Choroid plexus epithelial cell (primary cell): Measurements from ENCODE around the gene HMCN1.

Experiments used
- DNase-seq: peaks from one replicate; pipeline ENCODE4 v3.0.0-alpha.2; 2010; ENCODE audit warnings: low read depth
- H3K4me3 ChIP-seq: 2 replicates; pipeline ENCODE4 v1.5.1; 2011; ENCODE audit warnings: low read depth, mild to moderate bottlenecking, control low read depth, low read length, moderate library complexity
- TF ChIP-seq, protein P1 (sequence below): conservative IDR thresholded peaks from 2 replicates; pipeline ENCODE4 v1.5.1; 2011; ENCODE audit warnings: low read depth, mild to moderate bottlenecking, control low read depth, inconsistent platforms, low read length, moderate library complexity

The HMCN1 gene

DNA sequence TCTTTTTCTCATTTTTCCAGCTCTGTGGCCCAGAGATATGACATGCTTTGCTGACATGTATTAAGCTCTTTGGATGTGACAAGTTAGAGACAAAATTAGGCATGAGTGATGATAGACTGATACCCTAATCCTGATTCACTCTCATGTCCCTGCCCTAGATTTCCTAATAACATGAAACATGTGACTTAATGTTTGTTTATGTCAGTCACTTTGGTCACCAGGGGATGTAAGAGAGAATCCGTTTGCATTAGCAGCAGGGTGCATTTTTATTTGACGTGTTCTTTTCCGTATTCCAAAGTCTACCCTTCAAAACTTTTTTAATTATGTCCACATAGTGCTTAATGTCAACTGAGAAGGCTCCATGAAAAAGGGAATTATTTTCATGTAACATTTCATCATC is 192.4 kb downstream of the HMCN1 start:
- H3K4me3 ChIP-seq, result no peak overlapping the region
- peak; percentile 58 for DNase-seq
- TF ChIP-seq, protein P1, sequence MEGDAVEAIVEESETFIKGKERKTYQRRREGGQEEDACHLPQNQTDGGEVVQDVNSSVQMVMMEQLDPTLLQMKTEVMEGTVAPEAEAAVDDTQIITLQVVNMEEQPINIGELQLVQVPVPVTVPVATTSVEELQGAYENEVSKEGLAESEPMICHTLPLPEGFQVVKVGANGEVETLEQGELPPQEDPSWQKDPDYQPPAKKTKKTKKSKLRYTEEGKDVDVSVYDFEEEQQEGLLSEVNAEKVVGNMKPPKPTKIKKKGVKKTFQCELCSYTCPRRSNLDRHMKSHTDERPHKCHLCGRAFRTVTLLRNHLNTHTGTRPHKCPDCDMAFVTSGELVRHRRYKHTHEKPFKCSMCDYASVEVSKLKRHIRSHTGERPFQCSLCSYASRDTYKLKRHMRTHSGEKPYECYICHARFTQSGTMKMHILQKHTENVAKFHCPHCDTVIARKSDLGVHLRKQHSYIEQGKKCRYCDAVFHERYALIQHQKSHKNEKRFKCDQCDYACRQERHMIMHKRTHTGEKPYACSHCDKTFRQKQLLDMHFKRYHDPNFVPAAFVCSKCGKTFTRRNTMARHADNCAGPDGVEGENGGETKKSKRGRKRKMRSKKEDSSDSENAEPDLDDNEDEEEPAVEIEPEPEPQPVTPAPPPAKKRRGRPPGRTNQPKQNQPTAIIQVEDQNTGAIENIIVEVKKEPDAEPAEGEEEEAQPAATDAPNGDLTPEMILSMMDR, result no peak

DNA sequence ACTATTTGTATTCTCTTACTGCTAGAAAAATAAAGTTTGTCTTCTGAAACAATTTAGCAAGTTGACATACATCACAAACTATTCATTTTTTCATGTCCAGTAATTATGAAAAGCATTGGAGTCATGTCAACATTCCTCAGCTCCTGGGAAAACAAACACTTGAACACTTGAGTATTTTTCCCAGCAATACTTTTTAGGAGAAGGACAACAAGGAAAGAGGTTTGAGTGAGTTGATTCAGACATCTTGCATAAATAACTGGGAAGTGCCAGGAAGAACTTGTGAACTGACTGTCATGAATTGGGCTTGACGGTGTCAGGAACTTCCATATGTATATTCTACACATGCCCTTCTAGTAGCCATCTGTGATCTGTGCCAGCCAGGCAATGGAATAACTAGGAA is 195.6 kb downstream of the HMCN1 start:
- peak; percentile 45 for DNase-seq
- TF ChIP-seq, protein P1, result no peak
- no peak overlapping the region for H3K4me3 ChIP-seq

DNA sequence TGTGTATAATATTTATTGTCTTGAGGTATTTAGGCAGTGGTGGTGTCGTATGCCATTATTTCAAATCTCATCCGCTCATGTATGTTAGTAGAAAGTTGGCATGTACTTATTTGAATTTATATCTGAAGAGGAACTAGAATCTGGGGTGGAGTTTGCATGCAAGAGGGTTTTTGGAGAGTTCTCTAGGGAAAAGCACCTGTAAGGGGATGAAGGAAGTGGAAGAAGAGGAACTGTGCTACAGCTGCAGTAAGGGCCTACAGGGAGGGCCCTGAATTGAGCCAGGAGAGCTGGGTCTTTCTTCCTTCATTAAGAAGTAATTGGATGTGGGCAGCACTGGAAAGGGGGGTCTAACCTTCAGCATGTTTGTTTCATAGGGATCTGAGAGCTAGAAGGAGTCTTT is 197.2 kb downstream of the HMCN1 start:
- DNase-seq, result no peak
- TF ChIP-seq, protein P1, result no peak
- no peak overlapping the region for H3K4me3 ChIP-seq

DNA sequence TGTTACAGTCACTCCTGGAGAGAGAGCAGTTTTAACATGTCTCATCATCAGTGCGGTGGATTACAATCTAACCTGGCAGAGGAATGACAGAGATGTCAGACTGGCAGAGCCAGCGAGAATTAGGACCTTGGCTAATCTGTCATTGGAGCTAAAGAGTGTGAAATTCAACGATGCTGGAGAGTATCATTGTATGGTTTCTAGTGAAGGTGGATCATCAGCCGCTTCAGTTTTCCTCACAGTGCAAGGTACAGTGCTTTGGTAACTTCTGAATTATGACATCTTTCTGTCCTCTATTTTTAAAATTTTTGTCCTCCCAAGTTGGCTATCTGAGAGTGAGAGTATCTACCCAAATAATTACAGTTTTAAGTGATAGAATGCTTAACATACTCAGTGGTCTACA is 199.4 kb downstream of the HMCN1 start:
- H3K4me3 ChIP-seq, result no peak overlapping the region
- DNase-seq, result no peak

DNA sequence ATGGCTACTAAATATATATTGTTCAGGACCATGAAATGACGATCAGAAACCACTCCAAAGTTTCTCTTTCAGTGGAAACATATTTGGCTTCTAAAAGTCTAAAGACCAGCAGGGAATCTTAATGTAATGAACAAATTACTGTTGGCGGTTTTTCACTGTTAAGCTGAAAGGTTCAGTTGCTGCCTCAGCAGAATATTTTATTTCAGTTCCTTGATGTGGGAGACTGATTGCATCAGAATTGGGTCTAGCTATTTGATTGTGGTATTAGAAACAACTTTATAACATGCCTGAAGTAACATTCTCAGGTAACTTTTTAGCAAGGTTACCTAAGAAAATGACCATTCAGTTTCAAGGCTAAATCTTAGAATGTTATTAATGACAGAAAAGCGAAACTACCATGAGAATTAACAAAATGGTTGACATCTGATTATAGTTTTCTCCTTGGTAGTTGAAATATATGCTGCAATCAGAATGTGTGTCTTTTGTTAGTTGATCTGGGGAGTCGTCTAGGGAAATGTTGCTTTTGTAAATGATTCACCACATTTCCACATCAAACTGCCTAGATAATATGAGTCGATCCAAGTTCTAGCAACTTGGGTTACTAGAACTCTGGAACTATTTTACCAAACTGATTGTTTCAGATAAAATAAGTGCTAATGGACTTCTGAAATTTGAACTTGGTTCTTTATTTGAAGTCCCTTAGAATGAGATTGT is 200.4 kb downstream of the HMCN1 start:
- TF ChIP-seq, protein P1, result no peak
- DNase-seq, result peak; percentile 72
- no peak overlapping the region for H3K4me3 ChIP-seq

More for the DNA sequence above, 199.4 kb downstream of the HMCN1 start:
- TF ChIP-seq, protein P1, result no peak

DNA sequence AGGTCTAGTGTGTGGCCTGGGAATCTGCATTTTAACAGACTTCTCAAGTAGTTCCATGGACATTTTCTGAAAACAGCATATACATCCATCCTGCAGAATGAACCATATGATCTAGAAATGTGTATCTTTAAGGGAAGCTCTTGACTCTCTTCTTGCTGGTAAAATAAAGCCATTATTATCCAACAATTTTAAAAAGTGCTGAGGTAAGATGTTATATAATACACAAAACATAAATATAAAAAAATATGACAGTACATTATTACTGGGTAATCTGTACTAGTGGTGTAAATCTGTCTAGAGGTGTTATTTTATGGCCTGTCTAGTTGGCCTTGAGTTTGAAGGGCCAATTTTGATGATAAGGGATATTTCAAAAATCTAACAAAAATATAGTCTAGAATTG is 201.2 kb downstream of the HMCN1 start:
- TF ChIP-seq, protein P1, result no peak
- H3K4me3 ChIP-seq, result no peak overlapping the region

DNA sequence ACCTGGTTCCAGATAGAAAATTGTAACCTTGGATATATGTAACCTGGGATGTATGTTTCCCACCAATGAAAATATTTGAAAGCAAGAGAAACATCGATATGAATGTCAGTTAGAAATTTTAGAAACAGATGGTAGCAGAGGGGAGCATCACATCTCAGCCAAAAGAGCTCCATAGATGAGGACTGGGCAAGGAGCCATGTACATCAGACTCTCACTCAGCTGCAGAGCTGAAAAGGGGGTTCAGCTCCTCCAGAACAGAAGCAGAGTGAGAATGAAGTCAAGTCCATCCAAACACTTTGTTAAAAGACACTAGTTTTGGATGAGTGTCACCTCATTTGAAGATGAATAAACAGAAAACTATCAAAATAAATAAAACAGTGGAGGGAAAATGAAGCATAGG is 202.4 kb downstream of the HMCN1 start:
- H3K4me3 ChIP-seq, result no peak overlapping the region

More for the DNA sequence above, 201.2 kb downstream of the HMCN1 start:
- no peak for DNase-seq

More for the DNA sequence above, 202.4 kb downstream of the HMCN1 start:
- no peak for DNase-seq
- TF ChIP-seq, protein P1, result no peak
